Measurements from ENCODE around the gene PDLIM1.

DNA sequence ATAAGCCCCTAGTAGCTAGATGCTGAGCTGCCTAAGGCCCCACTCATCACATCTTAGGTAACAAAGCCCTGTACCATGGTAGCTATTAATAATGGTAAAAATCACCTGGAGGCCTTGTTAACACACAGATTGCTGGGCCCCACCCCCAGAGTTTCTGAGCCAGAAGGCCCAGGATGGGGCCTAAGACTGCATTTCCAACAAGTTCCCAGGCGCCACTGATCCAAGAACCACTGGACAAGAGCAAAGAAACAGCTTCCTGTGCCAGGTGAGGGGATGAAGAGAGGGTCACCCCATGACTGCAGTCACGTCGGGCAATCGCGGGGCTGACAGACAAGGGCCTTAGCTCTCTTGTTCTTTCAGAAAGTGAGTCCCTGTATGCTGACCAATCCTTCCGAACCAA lies 50.0 kb downstream of the PDLIM1 start:
- TF ChIP-seq, protein P1, sequence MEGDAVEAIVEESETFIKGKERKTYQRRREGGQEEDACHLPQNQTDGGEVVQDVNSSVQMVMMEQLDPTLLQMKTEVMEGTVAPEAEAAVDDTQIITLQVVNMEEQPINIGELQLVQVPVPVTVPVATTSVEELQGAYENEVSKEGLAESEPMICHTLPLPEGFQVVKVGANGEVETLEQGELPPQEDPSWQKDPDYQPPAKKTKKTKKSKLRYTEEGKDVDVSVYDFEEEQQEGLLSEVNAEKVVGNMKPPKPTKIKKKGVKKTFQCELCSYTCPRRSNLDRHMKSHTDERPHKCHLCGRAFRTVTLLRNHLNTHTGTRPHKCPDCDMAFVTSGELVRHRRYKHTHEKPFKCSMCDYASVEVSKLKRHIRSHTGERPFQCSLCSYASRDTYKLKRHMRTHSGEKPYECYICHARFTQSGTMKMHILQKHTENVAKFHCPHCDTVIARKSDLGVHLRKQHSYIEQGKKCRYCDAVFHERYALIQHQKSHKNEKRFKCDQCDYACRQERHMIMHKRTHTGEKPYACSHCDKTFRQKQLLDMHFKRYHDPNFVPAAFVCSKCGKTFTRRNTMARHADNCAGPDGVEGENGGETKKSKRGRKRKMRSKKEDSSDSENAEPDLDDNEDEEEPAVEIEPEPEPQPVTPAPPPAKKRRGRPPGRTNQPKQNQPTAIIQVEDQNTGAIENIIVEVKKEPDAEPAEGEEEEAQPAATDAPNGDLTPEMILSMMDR (conservative IDR thresholded peaks at IDR 0.05 in 1 of 2, IDR thresholded peaks at IDR 0.05 in 1 of 2; ENCODE audit: low read depth in 1 of 2, low read length in 2 of 2), result no peak
- no peak for TF ChIP-seq EZH2 (IDR thresholded peaks at IDR 0.05; ENCODE audit: low read length, missing control alignments)
